ENCODE results near the gene PGBD5.

DNA sequence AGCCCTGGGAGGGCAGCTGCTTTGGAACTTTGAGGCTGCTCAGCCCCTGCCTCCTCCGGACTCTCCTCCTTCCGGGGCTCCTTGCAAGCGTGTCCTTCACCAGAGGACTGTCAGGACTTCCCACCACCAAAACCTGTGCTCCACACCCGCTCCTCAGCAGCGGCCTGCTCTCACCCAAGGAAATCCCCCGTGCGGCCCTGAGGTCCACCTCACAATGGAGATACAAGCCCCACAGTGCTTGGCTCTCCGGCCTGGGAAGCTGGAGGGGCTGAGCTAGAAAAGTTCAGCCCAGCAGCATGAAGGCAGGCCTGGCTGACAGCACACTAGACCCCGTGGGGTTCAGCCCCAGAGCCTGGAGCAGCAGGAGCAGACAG, 33.6 kb downstream of the PGBD5 start:
- TF ChIP-seq, protein P1, sequence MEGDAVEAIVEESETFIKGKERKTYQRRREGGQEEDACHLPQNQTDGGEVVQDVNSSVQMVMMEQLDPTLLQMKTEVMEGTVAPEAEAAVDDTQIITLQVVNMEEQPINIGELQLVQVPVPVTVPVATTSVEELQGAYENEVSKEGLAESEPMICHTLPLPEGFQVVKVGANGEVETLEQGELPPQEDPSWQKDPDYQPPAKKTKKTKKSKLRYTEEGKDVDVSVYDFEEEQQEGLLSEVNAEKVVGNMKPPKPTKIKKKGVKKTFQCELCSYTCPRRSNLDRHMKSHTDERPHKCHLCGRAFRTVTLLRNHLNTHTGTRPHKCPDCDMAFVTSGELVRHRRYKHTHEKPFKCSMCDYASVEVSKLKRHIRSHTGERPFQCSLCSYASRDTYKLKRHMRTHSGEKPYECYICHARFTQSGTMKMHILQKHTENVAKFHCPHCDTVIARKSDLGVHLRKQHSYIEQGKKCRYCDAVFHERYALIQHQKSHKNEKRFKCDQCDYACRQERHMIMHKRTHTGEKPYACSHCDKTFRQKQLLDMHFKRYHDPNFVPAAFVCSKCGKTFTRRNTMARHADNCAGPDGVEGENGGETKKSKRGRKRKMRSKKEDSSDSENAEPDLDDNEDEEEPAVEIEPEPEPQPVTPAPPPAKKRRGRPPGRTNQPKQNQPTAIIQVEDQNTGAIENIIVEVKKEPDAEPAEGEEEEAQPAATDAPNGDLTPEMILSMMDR (conservative IDR thresholded peaks at IDR 0.05; ENCODE audit: low read length), result no peak
- TF ChIP-seq EZH2phosphoT487 (IDR thresholded peaks at IDR 0.05; ENCODE audit: borderline replicate concordance, low read depth, low read length), result no peak

Measured in OCI-LY7 (cell line).